Measurements from ENCODE around the gene PRKCA.

Gene PRKCA

DNA sequence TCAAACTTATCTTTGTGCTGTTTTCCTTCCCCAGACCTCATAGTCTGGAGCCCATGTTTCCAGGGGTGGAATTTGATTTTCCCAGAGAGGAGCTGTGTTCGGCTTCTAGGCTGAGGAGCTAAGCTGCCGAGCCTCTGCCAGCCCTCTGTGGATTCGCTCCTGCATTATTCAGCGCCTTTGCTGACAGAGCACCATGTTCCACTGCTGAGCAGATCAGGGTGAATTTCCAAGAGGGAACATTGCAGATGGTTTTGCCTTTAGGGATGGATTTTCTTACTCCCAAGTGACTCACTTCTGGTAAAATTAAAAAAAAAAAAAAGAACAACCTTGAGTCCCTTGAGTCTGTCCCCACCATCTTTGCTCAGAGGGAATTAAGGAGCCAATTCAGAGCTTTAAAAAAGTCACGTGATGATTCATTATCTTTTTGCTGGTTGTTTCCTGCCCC, 229.5 kb downstream of the PRKCA start:
- Histone ChIP-seq H3K27me3 (ENCODE audit: insufficient read depth, low read depth) (no peaks in the 10 kb centered on the region), H3K4me2 (no peak overlapping the region), H3K4me3 (IDR thresholded peaks at IDR 0.05; ENCODE audit: insufficient read depth, low read depth, low read length) (no peak overlapping the region), H3K36me3 (ENCODE audit: insufficient read depth) (no peaks in the 10 kb centered on the region), H3K79me2 (ENCODE audit: insufficient read depth, low read depth) (no peaks in the 10 kb centered on the region), H3K4me1 (ENCODE audit: low read depth, poor library complexity, severe bottlenecking) (no peaks in the 10 kb centered on the region), H2AFZ (ENCODE audit: low read depth) (no peak overlapping the region), H4K20me1 (ENCODE audit: insufficient read depth) (no peaks in the 10 kb centered on the region), H3K9ac (no peak overlapping the region), H3K27ac (no peak overlapping the region)
- TF ChIP-seq, protein P1, sequence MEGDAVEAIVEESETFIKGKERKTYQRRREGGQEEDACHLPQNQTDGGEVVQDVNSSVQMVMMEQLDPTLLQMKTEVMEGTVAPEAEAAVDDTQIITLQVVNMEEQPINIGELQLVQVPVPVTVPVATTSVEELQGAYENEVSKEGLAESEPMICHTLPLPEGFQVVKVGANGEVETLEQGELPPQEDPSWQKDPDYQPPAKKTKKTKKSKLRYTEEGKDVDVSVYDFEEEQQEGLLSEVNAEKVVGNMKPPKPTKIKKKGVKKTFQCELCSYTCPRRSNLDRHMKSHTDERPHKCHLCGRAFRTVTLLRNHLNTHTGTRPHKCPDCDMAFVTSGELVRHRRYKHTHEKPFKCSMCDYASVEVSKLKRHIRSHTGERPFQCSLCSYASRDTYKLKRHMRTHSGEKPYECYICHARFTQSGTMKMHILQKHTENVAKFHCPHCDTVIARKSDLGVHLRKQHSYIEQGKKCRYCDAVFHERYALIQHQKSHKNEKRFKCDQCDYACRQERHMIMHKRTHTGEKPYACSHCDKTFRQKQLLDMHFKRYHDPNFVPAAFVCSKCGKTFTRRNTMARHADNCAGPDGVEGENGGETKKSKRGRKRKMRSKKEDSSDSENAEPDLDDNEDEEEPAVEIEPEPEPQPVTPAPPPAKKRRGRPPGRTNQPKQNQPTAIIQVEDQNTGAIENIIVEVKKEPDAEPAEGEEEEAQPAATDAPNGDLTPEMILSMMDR (conservative IDR thresholded peaks at IDR 0.05; ENCODE audit: low read depth, low read length), result no peak

DNA sequence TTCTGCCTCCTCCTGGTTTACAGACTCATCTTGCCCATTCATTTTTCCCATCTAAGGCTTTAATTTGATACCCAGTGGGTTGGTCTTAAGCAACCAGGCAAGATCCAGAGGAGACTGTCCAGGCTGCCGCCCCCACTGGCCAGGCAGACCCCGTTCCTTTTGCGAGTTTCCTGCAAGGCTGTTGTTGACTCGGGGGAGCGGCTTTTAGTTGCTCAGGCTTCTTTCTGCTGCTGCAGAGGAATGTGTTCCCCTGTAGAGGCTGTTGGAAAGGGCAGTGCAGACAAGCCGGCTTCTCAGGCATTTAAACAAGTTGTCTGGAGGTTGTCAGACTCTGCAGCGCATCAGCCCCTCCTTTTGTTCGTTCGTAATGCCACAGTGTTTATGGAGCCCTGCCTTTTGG, 231.2 kb downstream of the PRKCA start:
- Histone ChIP-seq H3K79me2 (ENCODE audit: insufficient read depth, low read depth) (no peaks in the 10 kb centered on the region), H3K4me1 (ENCODE audit: low read depth, poor library complexity, severe bottlenecking) (no peaks in the 10 kb centered on the region), H3K27me3 (ENCODE audit: insufficient read depth, low read depth) (no peaks in the 10 kb centered on the region), H3K4me2 (no peak overlapping the region), H2AFZ (ENCODE audit: low read depth) (no peak overlapping the region), H4K20me1 (ENCODE audit: insufficient read depth) (no peaks in the 10 kb centered on the region), H3K27ac (no peak overlapping the region), H3K9ac (no peak overlapping the region), H3K36me3 (ENCODE audit: insufficient read depth) (no peaks in the 10 kb centered on the region), H3K4me3 (IDR thresholded peaks at IDR 0.05; ENCODE audit: insufficient read depth, low read depth, low read length) (no peak overlapping the region)
- TF ChIP-seq, protein P1 (conservative IDR thresholded peaks at IDR 0.05; ENCODE audit: low read depth, low read length), result no peak

DNA sequence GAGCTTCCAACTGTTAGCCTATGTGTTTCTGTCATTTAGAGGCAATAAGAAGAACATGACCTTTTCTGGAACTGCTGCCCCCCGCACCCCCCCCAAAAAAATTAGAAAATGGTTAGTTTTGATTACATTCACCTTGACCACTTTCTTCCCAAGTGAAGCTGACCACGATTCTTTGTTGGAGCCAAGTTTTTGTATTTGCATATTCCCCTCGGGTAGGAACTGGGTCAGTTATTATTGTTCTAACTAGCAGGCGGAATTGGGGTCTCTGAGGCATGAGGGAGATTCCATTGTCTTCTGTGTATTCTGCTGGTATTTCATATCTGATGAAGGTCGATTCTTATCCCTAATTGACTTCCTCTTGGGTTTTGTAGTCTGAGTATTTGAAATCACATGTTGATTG, 231.6 kb downstream of the PRKCA start:
- TF ChIP-seq, protein P1 (conservative IDR thresholded peaks at IDR 0.05; ENCODE audit: low read depth, low read length), result no peak
- H3K27ac ChIP-seq, result no peak overlapping the region
- no peaks in the 10 kb centered on the region for H3K79me2 ChIP-seq (ENCODE audit: insufficient read depth, low read depth)
- no peaks in the 10 kb centered on the region for H3K4me1 ChIP-seq (ENCODE audit: low read depth, poor library complexity, severe bottlenecking)
- H2AFZ ChIP-seq (ENCODE audit: low read depth), result no peak overlapping the region
- H3K27me3 ChIP-seq (ENCODE audit: insufficient read depth, low read depth), result no peaks in the 10 kb centered on the region
- H3K4me3 ChIP-seq (IDR thresholded peaks at IDR 0.05; ENCODE audit: insufficient read depth, low read depth, low read length), result no peak overlapping the region
- no peaks in the 10 kb centered on the region for H3K36me3 ChIP-seq (ENCODE audit: insufficient read depth)
- H3K9ac ChIP-seq, result no peak overlapping the region
- H3K4me2 ChIP-seq, result no peak overlapping the region
- no peaks in the 10 kb centered on the region for H4K20me1 ChIP-seq (ENCODE audit: insufficient read depth)

DNA sequence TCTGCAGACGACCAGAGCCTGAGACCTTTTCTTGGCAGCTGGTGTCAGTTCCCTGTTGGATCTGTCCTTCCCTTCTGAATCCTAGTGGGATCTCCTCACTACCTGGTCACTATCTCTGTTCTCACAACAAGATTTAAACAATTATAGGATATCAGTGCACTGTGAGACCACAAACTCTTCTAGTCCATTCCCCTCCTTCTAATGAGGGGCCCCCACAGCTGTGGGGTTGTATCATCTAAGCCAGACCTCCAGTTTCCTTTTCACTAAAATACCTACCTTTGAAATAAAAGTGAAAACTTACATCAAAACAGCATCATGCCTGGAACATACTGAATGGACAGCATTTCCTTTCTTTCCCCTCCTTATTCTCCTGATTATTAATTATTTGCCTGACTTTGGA, 233.2 kb downstream of the PRKCA start:
- H3K79me2 ChIP-seq (ENCODE audit: insufficient read depth, low read depth), result no peaks in the 10 kb centered on the region
- H3K36me3 ChIP-seq (ENCODE audit: insufficient read depth), result no peaks in the 10 kb centered on the region
- H2AFZ ChIP-seq (ENCODE audit: low read depth), result no peak overlapping the region
- no peak overlapping the region for H3K4me2 ChIP-seq
- TF ChIP-seq, protein P1 (conservative IDR thresholded peaks at IDR 0.05; ENCODE audit: low read depth, low read length), result no peak
- H3K9ac ChIP-seq, result no peak overlapping the region
- no peak overlapping the region for H3K4me3 ChIP-seq (IDR thresholded peaks at IDR 0.05; ENCODE audit: insufficient read depth, low read depth, low read length)
- H3K27ac ChIP-seq, result no peak overlapping the region
- no peaks in the 10 kb centered on the region for H3K27me3 ChIP-seq (ENCODE audit: insufficient read depth, low read depth)
- H4K20me1 ChIP-seq (ENCODE audit: insufficient read depth), result no peaks in the 10 kb centered on the region
- peaks cover 1% of the 10 kb centered on the region for H3K4me1 ChIP-seq (ENCODE audit: low read depth, poor library complexity, severe bottlenecking)
